Cerebellar cortex (tissue), 1 donor: ENCODE measurements around the gene CREB5.
"Not testable (repeated sequence)": the region's sequence is repeated elsewhere in the genome, so short reads cannot be mapped to it uniquely, and the experiment has no call there.

ENCODE experiments used
- DNase-seq: peaks from one replicate; pipeline ENCODE4 v3.0.0-alpha.2; 2015; ENCODE audit warnings: low spot score

The CREB5 gene

DNA sequence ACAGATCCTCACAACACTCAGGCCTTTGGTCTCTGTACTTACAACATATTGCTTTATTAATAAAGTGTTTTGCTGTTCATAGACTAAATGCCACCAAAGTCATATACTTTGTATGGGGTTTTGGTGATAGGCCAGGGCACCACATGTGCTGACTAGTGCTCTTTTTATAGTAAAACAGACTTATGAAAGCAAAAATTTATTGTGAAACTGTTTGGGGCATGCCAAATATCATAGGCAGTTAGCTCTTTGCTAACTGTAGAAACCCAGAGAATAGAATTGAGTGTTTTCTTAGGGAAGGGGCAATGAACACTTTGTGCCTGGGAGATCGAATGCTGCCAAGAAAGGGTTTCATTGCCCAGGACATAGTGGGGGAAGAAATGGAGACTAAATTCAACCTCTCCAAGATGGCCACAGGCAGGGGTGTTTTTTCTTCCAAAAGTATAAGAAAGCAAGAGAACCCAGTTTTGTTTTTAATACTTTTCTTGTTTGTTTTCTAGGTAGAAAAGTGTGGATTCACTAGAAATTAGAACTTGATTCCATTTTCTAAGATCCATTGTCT lies 403.1 kb downstream of the CREB5 start:
- DNase-seq: no peak

DNA sequence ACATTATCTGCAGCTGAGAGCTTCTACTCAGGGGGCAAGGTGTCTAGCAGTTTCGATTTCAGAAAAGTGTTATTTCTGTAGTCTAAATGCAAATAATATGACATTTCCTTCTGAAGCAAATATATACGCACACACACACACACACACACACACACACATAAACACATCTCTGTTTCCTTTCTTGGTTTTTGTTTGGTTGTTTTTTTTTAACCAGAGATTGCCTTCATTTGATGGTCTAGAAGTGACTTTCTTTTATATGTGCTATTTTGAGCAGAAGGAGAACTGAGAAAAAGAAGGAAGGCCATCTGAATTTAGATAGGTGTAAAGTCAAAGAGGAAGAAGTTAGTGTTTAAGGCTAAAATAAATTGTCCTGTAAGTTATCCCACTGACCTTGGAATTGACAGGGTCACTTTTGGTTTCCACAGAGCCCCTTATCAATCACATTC lies 403.6 kb downstream of the CREB5 start:
- DNase-seq: no peak

- DNase-seq: no peak
Observed at GRCh38 chr7:28818996-28819395, 406.7 kb downstream of the CREB5 start.

GRCh38 chr7:28823582-28823981 lies 411.3 kb downstream of the CREB5 start:
- no peak for DNase-seq

- DNase-seq: not testable (repeated sequence)
Observed at GRCh38 chr7:28825817-28826448, 413.6 kb downstream of the CREB5 start.

GRCh38 chr7:28830846-28831245 lies 418.5 kb downstream of the CREB5 start:
- no peak for DNase-seq

- no peak for DNase-seq
Observed at GRCh38 chr7:28832669-28833068, 420.4 kb downstream of the CREB5 start.

DNA sequence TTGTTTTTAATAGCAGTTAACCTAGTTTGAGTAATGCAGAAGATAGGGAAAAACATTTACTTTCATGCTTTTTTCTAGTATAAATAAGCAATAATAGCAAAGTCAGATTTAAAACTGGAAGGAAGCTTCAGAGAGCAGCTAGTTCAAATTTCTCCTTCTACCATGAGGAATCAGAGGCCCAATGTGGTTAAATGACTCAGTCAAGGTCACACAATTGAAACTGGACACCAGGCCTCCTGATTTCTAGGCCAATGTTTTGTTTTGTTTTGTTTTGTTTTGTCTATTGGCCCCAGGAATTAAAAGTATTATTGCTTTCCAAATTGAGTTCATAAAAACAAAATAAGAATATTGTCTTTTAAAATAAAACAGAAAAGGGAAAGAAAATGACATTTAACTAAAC lies 423.5 kb downstream of the CREB5 start:
- DNase-seq: no peak

GRCh38 chr7:28836716-28837115 lies 424.4 kb downstream of the CREB5 start:
- DNase-seq: no peak

GRCh38 chr7:28837216-28837615 lies 424.9 kb downstream of the CREB5 start:
- no peak for DNase-seq

- DNase-seq: no peak
Observed at GRCh38 chr7:28840592-28840995, 428.3 kb downstream of the CREB5 start.

DNA sequence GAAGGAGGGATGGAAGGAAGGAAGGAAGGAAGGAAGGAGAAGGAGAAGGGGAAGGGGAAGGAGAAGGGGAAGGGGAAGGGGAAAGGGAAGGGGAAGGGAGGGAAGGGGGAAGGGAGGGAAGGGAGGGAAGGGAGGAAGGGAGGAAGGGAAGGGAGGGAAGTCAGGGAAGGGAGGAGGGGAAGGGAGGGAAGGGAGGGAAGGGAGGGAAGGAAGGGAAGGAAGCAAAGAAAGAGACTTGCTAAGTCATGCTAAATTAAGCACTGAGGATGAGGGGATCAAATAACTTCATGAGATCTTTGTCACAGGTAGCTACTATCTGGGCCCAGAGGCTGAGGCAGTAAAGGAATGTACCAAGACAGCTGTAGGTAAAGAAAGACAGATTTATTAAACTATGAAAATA lies 429.4 kb downstream of the CREB5 start:
- no peak for DNase-seq

DNA sequence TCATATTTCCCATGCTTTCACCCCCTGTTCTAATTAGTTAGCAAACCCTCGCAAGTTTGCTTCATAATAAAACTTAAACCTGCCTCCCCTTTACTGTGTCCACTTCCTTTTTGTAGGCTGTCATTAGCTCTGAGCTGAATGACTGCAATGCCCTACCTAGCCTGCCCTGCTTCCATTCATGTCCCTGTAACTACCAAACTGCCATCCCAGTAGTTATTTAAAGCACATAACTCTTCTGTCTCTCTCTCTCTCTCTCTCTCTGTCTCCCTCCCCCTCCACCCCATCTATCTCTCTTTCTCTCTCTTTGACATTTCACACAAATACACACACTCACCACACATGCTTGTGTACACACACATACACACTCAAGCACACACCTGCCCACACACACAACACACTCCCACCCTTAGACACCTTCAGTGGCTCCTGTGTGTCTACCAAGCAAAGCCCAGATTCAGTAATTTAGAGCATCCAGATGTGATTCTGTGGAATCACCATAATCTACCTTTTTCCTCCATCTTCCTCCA lies 430.5 kb downstream of the CREB5 start:
- no peak for DNase-seq

- no peak for DNase-seq
Observed at GRCh38 chr7:28845106-28845505, 432.8 kb downstream of the CREB5 start.

- DNase-seq: no peak
Observed at GRCh38 chr7:28847176-28847575, 434.9 kb downstream of the CREB5 start.

DNA sequence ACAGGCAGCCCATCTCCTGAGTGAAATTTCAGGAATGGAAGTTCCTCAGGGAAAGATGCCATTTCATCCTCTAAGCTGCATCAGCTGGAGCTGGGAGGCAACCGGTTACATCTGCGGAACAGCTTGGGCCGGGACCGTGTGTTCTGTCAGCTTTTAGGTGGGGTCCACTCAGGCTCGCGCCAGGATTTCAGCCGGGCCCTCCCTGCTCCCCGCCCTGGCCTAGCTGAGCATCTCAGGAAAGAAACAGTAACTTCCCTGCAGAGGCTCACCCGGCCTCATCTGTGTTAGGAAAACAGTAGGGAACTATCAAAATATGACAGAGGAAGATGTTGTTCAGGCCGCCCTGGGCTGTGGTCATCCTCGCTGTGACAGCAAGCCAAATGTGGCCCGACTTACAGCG lies 435.4 kb downstream of the CREB5 start:
- no peak for DNase-seq

- no peak for DNase-seq
Observed at GRCh38 chr7:28848906-28849305, 436.6 kb downstream of the CREB5 start.

GRCh38 chr7:28850699-28851098 lies 438.4 kb downstream of the CREB5 start:
- no peak for DNase-seq

GRCh38 chr7:28853150-28853549 lies 440.8 kb downstream of the CREB5 start:
- peak; percentile 7 for DNase-seq

DNA sequence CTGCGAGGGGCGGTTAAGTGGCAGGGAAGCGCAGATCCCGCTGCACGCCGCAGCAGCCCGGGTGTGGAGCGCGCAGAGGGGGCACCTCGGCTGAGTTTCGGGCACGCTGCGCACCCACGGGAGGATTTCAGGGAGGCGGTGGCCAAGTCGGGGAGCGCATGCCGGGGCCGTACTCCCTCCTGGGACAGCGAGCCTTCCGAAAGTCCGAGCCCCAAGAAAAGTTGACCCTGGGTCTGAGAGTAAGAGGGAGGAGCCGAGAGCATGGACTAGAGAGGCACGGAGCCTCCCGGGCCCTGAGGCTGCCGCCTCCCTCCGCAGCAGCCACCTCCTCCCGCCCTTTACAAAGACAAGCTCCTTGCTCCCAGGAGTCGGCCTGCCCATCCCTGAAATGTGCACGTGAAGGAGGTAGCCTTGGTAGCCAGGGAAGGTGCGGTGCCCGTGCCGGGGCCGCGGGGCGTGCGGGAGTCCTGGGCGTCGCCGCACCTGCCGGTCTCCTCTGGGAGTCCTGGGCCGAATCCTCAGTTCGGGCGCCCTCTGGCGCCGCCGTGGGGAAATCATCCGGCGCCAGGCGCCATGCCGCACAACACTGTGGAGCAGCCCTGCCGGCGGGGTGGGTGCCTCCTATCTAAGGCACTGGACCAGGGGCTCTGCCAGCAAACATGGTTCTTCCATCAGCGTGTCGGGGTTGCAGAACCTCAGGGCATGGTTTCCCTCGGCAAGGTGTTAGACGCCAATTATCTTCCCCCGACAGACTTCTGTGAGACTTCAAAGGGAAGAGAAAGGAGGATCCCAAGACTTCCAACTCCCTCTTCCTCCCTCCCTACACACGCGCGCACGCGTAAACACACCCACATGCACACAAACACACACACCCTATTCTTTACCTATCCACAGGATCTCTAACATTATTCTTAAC lies 441.8 kb downstream of the CREB5 start:
- peak; percentile 69 for DNase-seq

GRCh38 chr7:28854750-28855074 lies 442.4 kb downstream of the CREB5 start:
- no peak for DNase-seq

DNA sequence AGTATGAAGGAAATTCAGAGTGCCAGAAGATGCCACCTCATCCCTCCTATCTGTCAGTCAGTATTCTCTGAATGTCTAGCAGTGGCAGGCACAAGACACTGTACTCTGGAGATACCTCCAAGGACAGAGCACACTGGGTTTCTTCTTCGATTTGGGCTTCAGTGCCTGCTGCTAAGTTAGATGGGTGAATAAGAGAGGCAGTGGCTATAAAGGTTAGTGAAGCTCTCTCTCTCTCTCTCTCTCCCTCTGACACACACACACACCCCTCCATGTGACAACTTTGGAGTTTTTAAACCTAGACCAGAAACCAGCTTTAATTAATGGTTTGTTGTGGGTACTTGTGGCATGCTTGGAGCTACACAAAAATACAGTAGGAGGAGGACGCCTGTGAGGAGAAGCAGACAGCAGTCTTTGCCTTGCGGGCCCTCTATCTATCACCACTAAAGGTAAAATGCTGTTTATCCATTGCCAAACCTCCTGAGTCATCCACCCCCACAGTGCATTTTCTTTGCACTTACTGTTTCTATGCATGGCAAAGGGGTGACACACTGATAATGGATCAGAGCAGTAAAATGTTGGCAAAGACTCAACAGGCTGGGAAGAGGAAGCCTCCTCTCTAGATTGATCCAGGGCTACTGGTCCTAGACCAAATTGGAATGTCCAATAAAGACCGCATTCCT lies 443.4 kb downstream of the CREB5 start:
- no peak for DNase-seq
